Astrocyte (in vitro differentiated cells and primary cell): Measurements from ENCODE around the gene ARHGAP9. TPM values are rescaled to one million over a fixed set of nuclear protein-coding genes. Genes with fewer than 3 reads are reported as not detected.

Source experiments
- DNase-seq: peaks from one replicate; pipeline ENCODE4 v3.0.0-alpha.2; 2010; ENCODE audit warnings: low read depth
- FAIRE-seq: peaks from 2 replicates; lab custom pipeline; 2011; peaks lifted over from hg19 to GRCh38; lab: Jason Lieb, UNC
- H2AFZ ChIP-seq: 2 replicates; pipeline ENCODE4 v1.6.0; 2012; ENCODE audit warnings: low read depth, low read length, inconsistent platforms
- H3K27ac ChIP-seq: 2 replicates; pipeline ENCODE4 v1.5.1; 2011; ENCODE audit warnings: low read depth, low read length, inconsistent platforms
- H3K27me3 ChIP-seq: 2 replicates; pipeline ENCODE4 v1.6.0; 2011; ENCODE audit warnings: low read length, inconsistent platforms; ENCODE audit not compliant: insufficient read depth
- H3K36me3 ChIP-seq: 2 replicates; pipeline ENCODE4 v1.5.1; 2011; ENCODE audit warnings: low read length, inconsistent platforms; ENCODE audit not compliant: insufficient read depth
- H3K4me1 ChIP-seq: 2 replicates; pipeline ENCODE4 v1.5.1; 2011; ENCODE audit warnings: low read length, inconsistent platforms; ENCODE audit not compliant: insufficient read depth
- H3K4me2 ChIP-seq: 2 replicates; pipeline ENCODE4 v1.6.0; 2012; ENCODE audit warnings: low read length, inconsistent platforms
- H3K4me3 ChIP-seq: 2 replicates; pipeline ENCODE4 v1.5.1; 2011; ENCODE audit warnings: low read depth, mild to moderate bottlenecking, low read length, inconsistent platforms; ENCODE audit not compliant: insufficient read depth
- H3K79me2 ChIP-seq: 2 replicates; pipeline ENCODE4 v1.6.0; 2012; ENCODE audit warnings: mild to moderate bottlenecking, low read length, inconsistent platforms; ENCODE audit not compliant: insufficient read depth
- H3K9ac ChIP-seq: 2 replicates; pipeline ENCODE4 v1.6.0; 2012; ENCODE audit warnings: mild to moderate bottlenecking, low read length, inconsistent platforms
- H3K9me3 ChIP-seq: 2 replicates; pipeline ENCODE4 v1.5.1; 2012; ENCODE audit warnings: low read depth, mild to moderate bottlenecking, low read length, inconsistent platforms; ENCODE audit not compliant: insufficient read depth
- H4K20me1 ChIP-seq: 2 replicates; pipeline ENCODE4 v1.6.0; 2012; ENCODE audit warnings: low read length, inconsistent platforms; ENCODE audit not compliant: insufficient read depth
- H3K27ac Mint-ChIP-seq: one replicate; pipeline ENCODE4 v1.8.0; 2021; ENCODE audit warnings: mild to moderate bottlenecking, mixed read lengths; ENCODE audit not compliant: unreplicated experiment
- H3K27me3 Mint-ChIP-seq: one replicate; pipeline ENCODE4 v1.8.0; 2021; ENCODE audit warnings: low read depth, mixed read lengths; ENCODE audit not compliant: unreplicated experiment
- H3K36me3 Mint-ChIP-seq: one replicate; pipeline ENCODE4 v1.8.0; 2021; ENCODE audit warnings: low read depth, mixed read lengths; ENCODE audit not compliant: unreplicated experiment
- H3K4me1 Mint-ChIP-seq: one replicate; pipeline ENCODE4 v1.8.0; 2021; ENCODE audit warnings: low read depth, mixed read lengths; ENCODE audit not compliant: unreplicated experiment
- H3K4me3 Mint-ChIP-seq: one replicate; pipeline ENCODE4 v1.8.0; 2021; ENCODE audit warnings: mild to moderate bottlenecking, moderate library complexity, mixed read lengths; ENCODE audit not compliant: unreplicated experiment
- H3K9me3 Mint-ChIP-seq: one replicate; pipeline ENCODE4 v1.8.0; 2021; ENCODE audit warnings: mild to moderate bottlenecking, mixed read lengths; ENCODE audit not compliant: unreplicated experiment
- CTCF ChIP-seq: IDR thresholded peaks from 2 replicates; pipeline ENCODE4 v1.5.1; 2011; ENCODE audit warnings: low read depth, mild to moderate bottlenecking, inconsistent platforms, low read length, moderate library complexity; ENCODE audit not compliant: insufficient read depth
- EZH2 ChIP-seq: IDR thresholded peaks from 2 replicates; pipeline ENCODE4 v1.6.1; 2012; ENCODE audit warnings: mild to moderate bottlenecking, low read length, inconsistent platforms; ENCODE audit not compliant: insufficient read depth
- total RNA-seq: library from RNA; stranded (reverse); gene quantifications from 2 replicates; pipeline ENCODE4 v1.2.1, GENCODE V29; 2021

ARHGAP9 gene
- total RNA-seq, 1 donor from 2014 or later, result 3.1 TPM

DNA sequence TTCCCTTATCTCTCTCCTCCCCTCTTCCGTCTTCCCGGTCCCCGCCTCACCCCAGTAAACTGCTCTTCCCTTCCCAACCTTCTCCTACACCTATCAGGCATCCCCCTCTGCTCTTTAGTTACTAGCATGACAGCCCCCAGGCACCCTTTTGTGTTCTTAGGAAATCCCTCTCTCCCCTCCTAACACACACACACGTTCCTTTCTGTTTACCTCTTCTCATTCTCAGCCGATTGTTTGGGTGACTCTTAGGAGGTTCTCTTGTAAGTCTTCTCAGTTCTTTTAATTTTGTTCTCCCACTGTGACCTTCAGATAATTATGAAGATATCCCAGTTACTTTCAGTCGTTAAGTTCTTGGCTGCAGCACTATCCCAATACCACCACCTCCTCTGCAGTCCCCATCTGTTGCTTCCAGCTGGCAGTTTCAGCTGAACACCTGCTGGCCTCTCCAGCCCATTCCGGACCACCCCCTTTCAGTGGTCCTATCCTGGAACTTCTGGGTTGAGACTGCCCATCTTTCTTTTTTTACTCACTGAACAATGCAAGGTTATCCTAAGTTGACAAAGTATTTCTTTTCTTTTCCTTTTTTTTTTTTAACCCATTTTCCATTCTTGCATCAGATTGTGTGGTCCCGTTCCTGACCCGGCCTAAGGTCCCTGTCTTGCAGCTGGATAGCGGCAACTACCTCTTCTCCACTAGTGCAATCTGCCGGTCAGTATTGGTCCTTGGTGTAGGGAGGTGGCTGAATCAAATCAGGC, 8.9 kb upstream of the ARHGAP9 start:
- H3K4me1 Mint-ChIP-seq, result peaks cover 16% of the 10 kb centered on the region
- DNase-seq, result peak; percentile 12

GRCh38 chr12:57487597-57488401, 8.1 kb upstream of the ARHGAP9 start, which contains the start of gene MARS1:
TSS of gene MARS1 (plus strand) at chr12:57488068. CDS start at chr12:57488091, 23 bp downstream.
- Mint-ChIP-seq H3K4me3 (peak within 1 kb of the TSS; percentile 93), H3K4me1 (peaks cover 23% of the 10 kb centered on the region), H3K27ac (peak within 1 kb of the TSS; percentile 92), H3K9me3 (no peaks in the 10 kb centered on the region), H3K36me3 (peaks cover 19% of the 10 kb centered on the region), H3K27me3 (no peaks in the 10 kb centered on the region)
- Histone ChIP-seq H3K4me1 (peaks cover 16% of the 10 kb centered on the region), H2AFZ (peak within 1 kb of the TSS; percentile 71), H3K4me3 (peak within 1 kb of the TSS; percentile 87), H3K79me2 (peaks cover 36% of the 10 kb centered on the region), H3K9ac (peak within 1 kb of the TSS; percentile 97), H3K9me3 (no peaks in the 10 kb centered on the region), H3K27ac (peak within 1 kb of the TSS; percentile 76), H3K27me3 (no peaks in the 10 kb centered on the region), H4K20me1 (peaks cover 33% of the 10 kb centered on the region), H3K36me3 (peaks cover 25% of the 10 kb centered on the region), H3K4me2 (peak within 1 kb of the TSS; percentile 98)
- DNase-seq (peak; percentile 92), FAIRE-seq (no peak)
- TF ChIP-seq CTCF (no peak), EZH2 (no peak)

More for the DNA sequence above, 8.9 kb upstream of the ARHGAP9 start:
- peaks cover 22% of the 10 kb centered on the region for H3K36me3 Mint-ChIP-seq
- no peak for TF ChIP-seq EZH2
- no peak for TF ChIP-seq CTCF
- H3K9me3 Mint-ChIP-seq, result no peaks in the 10 kb centered on the region
- peaks cover 36% of the 10 kb centered on the region for H4K20me1 ChIP-seq
- H3K36me3 ChIP-seq, result peaks cover 28% of the 10 kb centered on the region
- H3K9ac ChIP-seq, result peak overlapping the region; percentile 97
- peaks cover 12% of the 10 kb centered on the region for H3K4me1 ChIP-seq
- H3K27me3 Mint-ChIP-seq, result no peaks in the 10 kb centered on the region
- H3K4me3 ChIP-seq, result peak overlapping the region; percentile 87
- no peaks in the 10 kb centered on the region for H3K27me3 ChIP-seq
- no peak for FAIRE-seq
- H3K27ac Mint-ChIP-seq, result peak overlapping the region; percentile 92
- H3K27ac ChIP-seq, result peak overlapping the region; percentile 76
- no peaks in the 10 kb centered on the region for H3K9me3 ChIP-seq
- peak overlapping the region; percentile 98 for H3K4me2 ChIP-seq
- peak overlapping the region; percentile 71 for H2AFZ ChIP-seq
- peaks cover 38% of the 10 kb centered on the region for H3K79me2 ChIP-seq
- H3K4me3 Mint-ChIP-seq, result peak overlapping the region; percentile 93
